ENCODE measurements around the gene CTNNA2.

Gene CTNNA2

GRCh38 chr2:79844011-79844410, 331.2 kb downstream of the CTNNA2 start:
- H3K4me2 ChIP-seq (ENCODE audit: low read length), result no peak overlapping the region
- no peak overlapping the region for H3K27ac ChIP-seq (ENCODE audit: low read length)
- no peaks in the 10 kb centered on the region for H3K36me3 ChIP-seq (replicated peaks; ENCODE audit: low read depth, low read length)
- H3K4me3 ChIP-seq (ENCODE audit: low read length), result no peak overlapping the region
- no peak overlapping the region for H3K9ac ChIP-seq (ENCODE audit: low read length)
- no peaks in the 10 kb centered on the region for H4K20me1 ChIP-seq (ENCODE audit: insufficient read depth, low read length)
- H3K4me1 ChIP-seq (ENCODE audit: low read length), result no peaks in the 10 kb centered on the region
- no peaks in the 10 kb centered on the region for H3K79me2 ChIP-seq (ENCODE audit: low read length)
- no peaks in the 10 kb centered on the region for H3K9me3 ChIP-seq (ENCODE audit: insufficient read depth, low read length)
- TF ChIP-seq CTCF (IDR thresholded peaks at IDR 0.05; ENCODE audit: low read depth, low read length), result no peak
- TF ChIP-seq EZH2phosphoT487 (IDR thresholded peaks at IDR 0.05; ENCODE audit: low read depth), result no peak
- no peak overlapping the region for H2AFZ ChIP-seq (ENCODE audit: low read depth, low read length)
- H3K27me3 ChIP-seq (ENCODE audit: low read depth, low read length), result no peaks in the 10 kb centered on the region

- no peaks in the 10 kb centered on the region for H3K27me3 ChIP-seq (ENCODE audit: low read depth, low read length)
- no peak overlapping the region for H3K4me3 ChIP-seq (ENCODE audit: low read length)
- H3K4me1 ChIP-seq (ENCODE audit: low read length), result no peaks in the 10 kb centered on the region
- H3K79me2 ChIP-seq (ENCODE audit: low read length), result no peaks in the 10 kb centered on the region
- no peaks in the 10 kb centered on the region for H4K20me1 ChIP-seq (ENCODE audit: insufficient read depth, low read length)
- no peak overlapping the region for H3K27ac ChIP-seq (ENCODE audit: low read length)
- TF ChIP-seq EZH2phosphoT487 (IDR thresholded peaks at IDR 0.05; ENCODE audit: low read depth) (no peak), CTCF (IDR thresholded peaks at IDR 0.05; ENCODE audit: low read depth, low read length) (no peak)
- H3K36me3 ChIP-seq (replicated peaks; ENCODE audit: low read depth, low read length), result no peaks in the 10 kb centered on the region
- H3K9me3 ChIP-seq (ENCODE audit: insufficient read depth, low read length), result no peaks in the 10 kb centered on the region
- H2AFZ ChIP-seq (ENCODE audit: low read depth, low read length), result no peak overlapping the region
- no peak overlapping the region for H3K9ac ChIP-seq (ENCODE audit: low read length)
- H3K4me2 ChIP-seq (ENCODE audit: low read length), result no peak overlapping the region
Measured at GRCh38 chr2:79846878-79847277, 334.0 kb downstream of the CTNNA2 start.

- Histone ChIP-seq H2AFZ (ENCODE audit: low read depth, low read length) (no peak overlapping the region), H3K4me1 (ENCODE audit: low read length) (no peaks in the 10 kb centered on the region), H3K27ac (ENCODE audit: low read length) (no peak overlapping the region), H4K20me1 (ENCODE audit: insufficient read depth, low read length) (no peaks in the 10 kb centered on the region), H3K27me3 (ENCODE audit: low read depth, low read length) (no peaks in the 10 kb centered on the region), H3K9ac (ENCODE audit: low read length) (no peak overlapping the region), H3K9me3 (ENCODE audit: insufficient read depth, low read length) (no peaks in the 10 kb centered on the region), H3K36me3 (replicated peaks; ENCODE audit: low read depth, low read length) (no peaks in the 10 kb centered on the region), H3K4me3 (ENCODE audit: low read length) (no peak overlapping the region), H3K4me2 (ENCODE audit: low read length) (no peak overlapping the region), H3K79me2 (ENCODE audit: low read length) (no peaks in the 10 kb centered on the region)
- TF ChIP-seq CTCF (IDR thresholded peaks at IDR 0.05; ENCODE audit: low read depth, low read length) (no peak), EZH2phosphoT487 (IDR thresholded peaks at IDR 0.05; ENCODE audit: low read depth) (no peak)
Measured at GRCh38 chr2:79849241-79849640, 336.4 kb downstream of the CTNNA2 start.

GRCh38 chr2:79849949-79850348, 337.1 kb downstream of the CTNNA2 start:
- no peak overlapping the region for H3K4me3 ChIP-seq (ENCODE audit: low read length)
- no peak overlapping the region for H3K27ac ChIP-seq (ENCODE audit: low read length)
- H3K79me2 ChIP-seq (ENCODE audit: low read length), result no peaks in the 10 kb centered on the region
- H3K4me2 ChIP-seq (ENCODE audit: low read length), result no peak overlapping the region
- no peaks in the 10 kb centered on the region for H3K36me3 ChIP-seq (replicated peaks; ENCODE audit: low read depth, low read length)
- H3K4me1 ChIP-seq (ENCODE audit: low read length), result no peaks in the 10 kb centered on the region
- H3K27me3 ChIP-seq (ENCODE audit: low read depth, low read length), result no peaks in the 10 kb centered on the region
- H3K9ac ChIP-seq (ENCODE audit: low read length), result no peak overlapping the region
- no peak overlapping the region for H2AFZ ChIP-seq (ENCODE audit: low read depth, low read length)
- no peak for TF ChIP-seq CTCF (IDR thresholded peaks at IDR 0.05; ENCODE audit: low read depth, low read length)
- TF ChIP-seq EZH2phosphoT487 (IDR thresholded peaks at IDR 0.05; ENCODE audit: low read depth), result no peak
- no peaks in the 10 kb centered on the region for H3K9me3 ChIP-seq (ENCODE audit: insufficient read depth, low read length)
- no peaks in the 10 kb centered on the region for H4K20me1 ChIP-seq (ENCODE audit: insufficient read depth, low read length)

All from OCI-LY3 (cell line).